OCI-LY3 (cell line): ENCODE results near the gene MUSK.

Experiments used
- H2AFZ ChIP-seq: fragments of 200-600, 300-600 bp; shearing (Covaris generic); 2 replicates; pipeline ENCODE4 v1.6.0; 2014; ENCODE audit warnings: antibody characterized with exemption, low read depth, low read length
- H3K27ac ChIP-seq: fragments of 200-600, 300-600 bp; sonication (generic); 2 replicates; pipeline ENCODE4 v1.5.1; 2014; ENCODE audit warnings: mild to moderate bottlenecking, low read length, moderate library complexity, mixed read lengths
- H3K27me3 ChIP-seq: fragments of 200-600, 300-600 bp; sonication (generic); 2 replicates; pipeline ENCODE4 v1.6.1; 2014; ENCODE audit warnings: low read depth, low read length, mixed read lengths
- H3K36me3 ChIP-seq: fragments of 200-600, 300-600 bp; sonication (generic); replicated peaks from 2 replicates; pipeline ENCODE3; 2014; ENCODE audit warnings: low read depth, low read length, mixed read lengths
- H3K4me1 ChIP-seq: fragments of 300-600, 200-600 bp; sonication (generic); 2 replicates; pipeline ENCODE4 v1.6.1; 2014; ENCODE audit warnings: low read length, mixed read lengths
- H3K4me2 ChIP-seq: fragments of 200-600, 300-600 bp; sonication (generic); 2 replicates; pipeline ENCODE4 v1.6.1; 2014; ENCODE audit warnings: low read length, mixed read lengths
- H3K4me3 ChIP-seq: fragments of 300-600, 200-600 bp; sonication (generic); 2 replicates; pipeline ENCODE4 v1.5.1; 2014; ENCODE audit warnings: antibody characterized with exemption, mild to moderate bottlenecking, low read length, moderate library complexity
- H3K79me2 ChIP-seq: fragments of 300-600, 200-600 bp; shearing (Covaris generic); 2 replicates; pipeline ENCODE4 v1.6.1; 2014; ENCODE audit warnings: mild to moderate bottlenecking, low read length, mixed read lengths
- H3K9ac ChIP-seq: fragments of 300-600, 200-600 bp; shearing (Covaris generic); 2 replicates; pipeline ENCODE4 v1.6.0; 2014; ENCODE audit warnings: mild to moderate bottlenecking, low read length, moderate library complexity
- H3K9me3 ChIP-seq: fragments of 200-600, 300-600 bp; shearing (Covaris generic); 2 replicates; pipeline ENCODE4 v1.6.1; 2014; ENCODE audit warnings: low read length, mixed read lengths; ENCODE audit not compliant: insufficient read depth
- H4K20me1 ChIP-seq: fragments of 200-600, 300-600 bp; sonication (generic); 2 replicates; pipeline ENCODE4 v1.6.1; 2016; ENCODE audit warnings: low read length, mixed read lengths; ENCODE audit not compliant: insufficient read depth
- EZH2phosphoT487 ChIP-seq: fragments of 200-600 bp; shearing (Covaris generic); IDR thresholded peaks from 2 replicates; pipeline ENCODE4 v1.6.1; 2018; ENCODE audit warnings: antibody characterized with exemption, mixed run types, low read depth
- TF ChIP-seq, protein P1 (sequence below): fragments of 200-600, 300-600 bp; sonication (generic); IDR thresholded peaks from 2 replicates; pipeline ENCODE4 v1.5.1; 2014; ENCODE audit warnings: antibody characterized with exemption, low read length, low read depth

Gene MUSK

DNA sequence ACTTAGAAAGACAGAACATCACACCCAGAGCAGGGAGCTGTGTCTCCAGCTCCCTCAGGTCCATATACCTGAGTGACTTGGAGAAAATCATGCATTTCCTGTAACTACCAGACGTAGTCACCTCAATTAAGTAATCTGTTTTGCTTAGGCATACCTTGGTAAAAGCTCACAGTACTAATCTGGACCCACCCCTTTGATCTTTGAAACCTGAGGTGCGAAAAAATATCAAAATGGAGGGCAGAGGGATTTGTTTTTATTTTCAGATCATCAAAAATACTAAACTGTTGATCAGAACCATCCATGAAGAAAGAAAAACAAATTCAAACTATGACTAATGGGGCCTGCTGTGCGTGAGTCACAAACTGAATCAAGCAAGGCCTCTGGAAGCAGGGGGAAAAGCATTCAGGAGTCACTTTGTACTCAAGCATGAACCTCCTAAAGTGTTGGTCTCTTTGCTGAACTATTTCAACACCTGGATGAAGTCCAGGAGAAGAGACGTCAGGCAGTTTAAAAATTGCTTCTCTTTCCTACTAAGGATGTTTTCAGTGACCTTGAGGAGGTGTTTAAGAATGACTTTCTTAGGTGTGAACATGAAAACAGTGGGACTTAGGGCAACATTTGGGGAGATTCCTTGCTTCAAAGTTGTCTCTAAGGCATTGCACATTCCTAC, 76.3 kb downstream of the MUSK start:
- Histone ChIP-seq H3K27ac (no peak overlapping the region), H3K9me3 (no peaks in the 10 kb centered on the region), H4K20me1 (no peaks in the 10 kb centered on the region), H3K27me3 (no peaks in the 10 kb centered on the region; the same call in 1 of the 2 replicates), H3K79me2 (no peaks in the 10 kb centered on the region), H3K4me2 (no peak overlapping the region), H3K36me3 (no peaks in the 10 kb centered on the region), H3K9ac (no peak overlapping the region), H3K4me1 (no peaks in the 10 kb centered on the region), H2AFZ (no peak overlapping the region), H3K4me3 (no peak overlapping the region)
- TF ChIP-seq, protein P1, sequence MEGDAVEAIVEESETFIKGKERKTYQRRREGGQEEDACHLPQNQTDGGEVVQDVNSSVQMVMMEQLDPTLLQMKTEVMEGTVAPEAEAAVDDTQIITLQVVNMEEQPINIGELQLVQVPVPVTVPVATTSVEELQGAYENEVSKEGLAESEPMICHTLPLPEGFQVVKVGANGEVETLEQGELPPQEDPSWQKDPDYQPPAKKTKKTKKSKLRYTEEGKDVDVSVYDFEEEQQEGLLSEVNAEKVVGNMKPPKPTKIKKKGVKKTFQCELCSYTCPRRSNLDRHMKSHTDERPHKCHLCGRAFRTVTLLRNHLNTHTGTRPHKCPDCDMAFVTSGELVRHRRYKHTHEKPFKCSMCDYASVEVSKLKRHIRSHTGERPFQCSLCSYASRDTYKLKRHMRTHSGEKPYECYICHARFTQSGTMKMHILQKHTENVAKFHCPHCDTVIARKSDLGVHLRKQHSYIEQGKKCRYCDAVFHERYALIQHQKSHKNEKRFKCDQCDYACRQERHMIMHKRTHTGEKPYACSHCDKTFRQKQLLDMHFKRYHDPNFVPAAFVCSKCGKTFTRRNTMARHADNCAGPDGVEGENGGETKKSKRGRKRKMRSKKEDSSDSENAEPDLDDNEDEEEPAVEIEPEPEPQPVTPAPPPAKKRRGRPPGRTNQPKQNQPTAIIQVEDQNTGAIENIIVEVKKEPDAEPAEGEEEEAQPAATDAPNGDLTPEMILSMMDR, result no peak
- no peak for TF ChIP-seq EZH2phosphoT487

DNA sequence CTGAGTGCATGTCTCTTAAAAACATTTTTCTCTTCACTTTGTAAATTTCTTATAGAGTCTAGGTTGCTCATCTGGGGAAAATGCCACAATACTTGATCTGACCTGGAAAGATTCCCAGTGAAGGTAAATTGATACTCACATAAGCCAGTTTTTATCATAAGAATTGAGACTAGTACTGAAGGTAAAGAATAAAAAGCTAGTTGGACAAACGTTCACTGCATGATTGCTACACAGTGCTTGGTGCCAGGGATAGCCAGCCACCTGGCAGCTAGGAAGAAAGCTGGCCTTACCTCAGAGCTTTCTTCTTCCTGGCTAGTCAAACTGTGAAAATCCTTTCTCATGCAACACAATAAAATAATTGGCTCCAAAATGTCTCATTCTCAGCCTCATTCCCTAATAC, 77.1 kb downstream of the MUSK start:
- no peaks in the 10 kb centered on the region for H4K20me1 ChIP-seq
- H3K9me3 ChIP-seq, result no peaks in the 10 kb centered on the region
- no peak overlapping the region for H2AFZ ChIP-seq
- H3K79me2 ChIP-seq, result no peaks in the 10 kb centered on the region
- H3K4me2 ChIP-seq, result no peak overlapping the region
- H3K9ac ChIP-seq, result no peak overlapping the region
- no peak overlapping the region for H3K27ac ChIP-seq
- H3K36me3 ChIP-seq, result no peaks in the 10 kb centered on the region
- TF ChIP-seq EZH2phosphoT487, result no peak
- TF ChIP-seq, protein P1, result no peak
- no peak overlapping the region for H3K4me3 ChIP-seq
- H3K27me3 ChIP-seq, result no peaks in the 10 kb centered on the region; the same call in 1 of the 2 replicates
- no peaks in the 10 kb centered on the region for H3K4me1 ChIP-seq

DNA sequence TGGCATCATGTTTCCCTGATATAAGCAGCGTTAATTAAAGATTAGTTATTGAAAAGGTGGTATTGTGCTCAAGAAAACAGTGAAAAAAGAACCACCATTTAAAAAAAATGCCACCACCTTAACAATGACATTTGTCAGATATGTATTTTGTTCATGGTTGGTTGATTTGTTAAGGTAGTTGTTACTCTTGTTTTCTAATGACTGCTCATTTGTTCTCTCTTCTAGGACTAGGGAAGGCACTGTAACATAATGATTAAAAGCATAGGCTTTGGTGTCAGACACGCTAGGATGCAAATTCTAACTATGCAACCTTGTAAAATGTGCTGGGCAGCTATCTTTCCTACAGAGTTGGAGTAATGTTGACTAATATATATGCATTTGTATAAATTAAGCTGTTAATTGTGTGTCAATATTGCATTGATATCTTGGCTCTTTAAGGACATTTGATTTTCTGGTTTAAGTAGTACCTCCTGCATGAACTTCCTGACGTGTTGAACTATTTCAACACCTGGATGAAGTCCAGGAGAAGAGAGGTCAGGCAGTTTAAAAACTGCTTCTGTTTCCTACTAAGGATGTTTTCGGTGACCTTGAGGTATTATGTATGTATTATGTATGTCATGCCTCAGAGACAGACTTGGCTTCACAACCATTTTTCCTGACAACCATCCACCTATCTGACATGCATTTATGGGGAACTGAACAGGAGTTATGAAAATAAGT, 77.8 kb downstream of the MUSK start:
- no peaks in the 10 kb centered on the region for H3K79me2 ChIP-seq
- H3K27me3 ChIP-seq, result no peaks in the 10 kb centered on the region; the same call in 1 of the 2 replicates
- TF ChIP-seq, protein P1, result no peak
- no peak for TF ChIP-seq EZH2phosphoT487
- H3K4me3 ChIP-seq, result no peak overlapping the region
- H3K9ac ChIP-seq, result no peak overlapping the region
- no peak overlapping the region for H3K27ac ChIP-seq
- no peaks in the 10 kb centered on the region for H4K20me1 ChIP-seq
- H3K4me2 ChIP-seq, result no peak overlapping the region
- no peaks in the 10 kb centered on the region for H3K9me3 ChIP-seq
- H3K36me3 ChIP-seq, result no peaks in the 10 kb centered on the region
- H2AFZ ChIP-seq, result no peak overlapping the region
- H3K4me1 ChIP-seq, result no peaks in the 10 kb centered on the region

DNA sequence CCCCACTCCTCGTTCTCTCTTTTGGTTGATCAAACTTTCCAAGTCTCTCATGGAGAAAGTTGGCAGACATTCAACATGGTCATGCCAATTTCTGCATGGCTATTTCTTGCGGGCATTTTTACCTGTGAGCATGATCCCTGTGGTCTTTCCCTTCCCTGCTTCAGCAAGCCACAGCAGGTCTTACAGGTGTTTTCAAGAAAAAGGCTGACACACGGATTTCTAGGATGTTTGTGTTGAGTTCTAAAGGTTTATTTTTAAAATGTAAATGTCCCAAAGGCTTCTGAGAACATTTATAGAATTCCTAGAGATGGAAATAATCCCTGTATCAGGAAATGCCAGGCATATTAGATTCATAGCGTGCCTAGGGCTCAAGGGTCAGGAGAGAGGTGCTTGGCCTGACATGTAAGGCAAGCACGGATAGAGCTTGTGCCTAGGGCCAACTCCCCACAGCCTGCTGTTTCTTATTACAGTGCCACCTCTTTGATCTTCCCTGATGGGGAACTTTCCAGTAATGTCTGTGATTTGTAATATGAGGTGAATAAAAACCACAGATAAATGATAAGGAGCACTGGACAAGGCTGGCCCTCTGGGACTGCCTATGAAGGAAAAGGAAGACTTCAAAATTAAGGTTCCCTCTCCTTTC, 79.8 kb downstream of the MUSK start:
- Histone ChIP-seq H2AFZ (no peak overlapping the region), H3K4me2 (no peak overlapping the region), H3K27ac (no peak overlapping the region)

More for the DNA sequence above, 79.8 kb downstream of the MUSK start:
- Histone ChIP-seq H3K4me3 (no peak overlapping the region), H3K79me2 (no peaks in the 10 kb centered on the region), H3K9ac (no peak overlapping the region), H3K27me3 (no peaks in the 10 kb centered on the region; the same call in 1 of the 2 replicates), H3K9me3 (no peaks in the 10 kb centered on the region), H4K20me1 (no peaks in the 10 kb centered on the region), H3K4me1 (no peaks in the 10 kb centered on the region), H3K36me3 (no peaks in the 10 kb centered on the region)
- TF ChIP-seq, protein P1, result no peak
- TF ChIP-seq EZH2phosphoT487, result no peak
